IMR-90 (cell line): ENCODE measurements around the gene METTL18. TPM values are rescaled to one million over a fixed set of nuclear protein-coding genes. Genes with fewer than 3 reads are reported as not detected.
A peak's percentile ranks its signal among the peaks of the same experiment; 100 is the strongest.

Source experiments
- ATAC-seq: fragments of 200-7000 bp; cut with Tn5 transposase; 2 replicates; pipeline ENCODE4 v1.9.1; 2020; ENCODE audit warnings: low read depth, mild to moderate bottlenecking, moderate library complexity
- BruUV-seq: library from RNA; stranded (reverse); fragments of 400-500 nt; replicated peaks from 2 replicates; lab custom pipeline; 2021; lab: Mats Ljungman, UMichigan
- CTCF ChIA-PET: fragments of 300-600 bp; formaldehyde crosslinking; extraction: SDS; loops from one replicate; lab custom pipeline; 2021; ENCODE audit warnings: antibody characterized with exemption; lab: Yijun Ruan, JAX
- POLR2A ChIA-PET: fragments of 300-600 bp; sonication (Branson Sonifier 250); formaldehyde crosslinking; loops from one replicate; lab custom pipeline; 2022; ENCODE audit warnings: antibody characterized with exemption; ENCODE audit not compliant: unreplicated experiment; lab: Charles Lee
- DNase-seq: peaks from one replicate; pipeline ENCODE4 v3.0.0; 2013
- H2AFZ ChIP-seq: replicated peaks from 2 replicates; pipeline ENCODE3; 2013; ENCODE audit warnings: low read length, mild to moderate bottlenecking; ENCODE audit not compliant: poor library complexity
- H2AK5ac ChIP-seq: 2 replicates; pipeline ENCODE4 v1.6.1; 2013; ENCODE audit warnings: low read depth, low read length, inconsistent platforms
- H2AK9ac ChIP-seq: replicated peaks from 2 replicates; pipeline ENCODE3; 2013; ENCODE audit warnings: mild to moderate bottlenecking, low read depth, low read length, moderate library complexity; ENCODE audit not compliant: poor library complexity
- H2BK120ac ChIP-seq: 2 replicates; pipeline ENCODE4 v1.6.1; 2013; ENCODE audit warnings: low read depth, low read length, inconsistent platforms
- H2BK15ac ChIP-seq: 3 replicates; pipeline ENCODE4 v1.6.1; 2013; ENCODE audit warnings: low read depth, low read length, inconsistent platforms
- H2BK20ac ChIP-seq: 2 replicates; pipeline ENCODE4 v1.6.1; 2013; ENCODE audit warnings: low read depth, mild to moderate bottlenecking, inconsistent platforms, low read length, moderate library complexity
- H2BK5ac ChIP-seq: 2 replicates; pipeline ENCODE4 v1.6.1; 2013; ENCODE audit warnings: mild to moderate bottlenecking, low read depth, low read length, inconsistent platforms; ENCODE audit not compliant: poor library complexity, severe bottlenecking
- H3K14ac ChIP-seq: replicated peaks from 2 replicates; pipeline ENCODE4 v1.6.1; 2013; ENCODE audit warnings: low read depth, low read length, inconsistent platforms
- H3K18ac ChIP-seq: 2 replicates; pipeline ENCODE4 v1.6.1; 2013; ENCODE audit warnings: low read depth, low read length, control low read depth
- H3K23ac ChIP-seq: 2 replicates; pipeline ENCODE4 v1.6.1; 2013; ENCODE audit warnings: low read depth, low read length, inconsistent platforms
- H3K27ac ChIP-seq: 2 replicates; pipeline ENCODE4 v1.5.1; 2013; ENCODE audit warnings: mild to moderate bottlenecking, control low read depth, low read length; ENCODE audit not compliant: insufficient read depth
- H3K27me3 ChIP-seq: 2 replicates; pipeline ENCODE4 v1.6.1; 2013; ENCODE audit warnings: low read length; ENCODE audit not compliant: control insufficient read depth, insufficient read depth
- H3K36me3 ChIP-seq: 2 replicates; pipeline ENCODE4 v1.6.1; 2013; ENCODE audit warnings: low read length, mixed read lengths; ENCODE audit not compliant: control insufficient read depth, insufficient read depth
- H3K4ac ChIP-seq: 2 replicates; pipeline ENCODE4 v1.6.1; 2013; ENCODE audit warnings: low read depth, low read length, inconsistent platforms
- H3K4me1 ChIP-seq: 2 replicates; pipeline ENCODE4 v1.6.1; 2013; ENCODE audit warnings: low read length, mixed read lengths; ENCODE audit not compliant: control insufficient read depth, insufficient read depth
- H3K4me2 ChIP-seq: 2 replicates; pipeline ENCODE4 v1.6.1; 2013; ENCODE audit warnings: low read depth, mild to moderate bottlenecking, control low read depth, low read length, moderate library complexity
- H3K4me3 ChIP-seq: 2 replicates; pipeline ENCODE4 v1.5.1; 2013; ENCODE audit warnings: low read depth, mild to moderate bottlenecking, control low read depth, low read length, moderate library complexity; ENCODE audit not compliant: insufficient read depth
- H3K56ac ChIP-seq: 2 replicates; pipeline ENCODE4 v1.6.1; 2013; ENCODE audit warnings: low read length, inconsistent platforms; ENCODE audit not compliant: insufficient read depth; ENCODE audit errors: extremely low read depth
- H3K79me1 ChIP-seq, 2 experiments: 2 replicates each; pipeline ENCODE4 v1.6.1; 2013; ENCODE audit warnings: low read length in 2 of 2, inconsistent platforms in 1 of 2, low read depth in 1 of 2
- H3K9ac ChIP-seq: 2 replicates; pipeline ENCODE4 v1.6.1; 2013; ENCODE audit warnings: low read depth, low read length, control low read depth
- H3K9me1 ChIP-seq: 2 replicates; pipeline ENCODE4 v1.6.1; 2013; ENCODE audit warnings: low read length, inconsistent platforms; ENCODE audit not compliant: insufficient read depth
- H3K9me3 ChIP-seq: 2 replicates; pipeline ENCODE4 v1.6.1; 2013; ENCODE audit warnings: low read length; ENCODE audit not compliant: control insufficient read depth, insufficient read depth
- H4K20me1 ChIP-seq: 2 replicates; pipeline ENCODE4 v1.6.1; 2013; ENCODE audit warnings: low read length, inconsistent platforms; ENCODE audit not compliant: insufficient read depth
- H4K5ac ChIP-seq: 2 replicates; pipeline ENCODE4 v1.6.1; 2013; ENCODE audit warnings: mild to moderate bottlenecking, low read depth, low read length, control low read depth
- H4K8ac ChIP-seq, 2 experiments: 2 replicates each; pipeline ENCODE4 v1.6.1; 2013; ENCODE audit warnings: low read depth in 2 of 2, low read length in 2 of 2, control low read depth in 1 of 2, inconsistent platforms in 1 of 2
- H4K91ac ChIP-seq: 2 replicates; pipeline ENCODE4 v1.6.1; 2013; ENCODE audit warnings: low read depth, low read length, inconsistent platforms; ENCODE audit not compliant: insufficient read depth
- CHD1 ChIP-seq: IDR thresholded peaks from 2 replicates; pipeline ENCODE4 v1.6.1; 2012; ENCODE audit warnings: low read depth, low read length, improper control_type of control experiment
- NFE2L2 ChIP-seq: fragments of 150-350 bp; IDR thresholded peaks from 2 replicates; pipeline ENCODE4 v1.6.1; 2016; ENCODE audit warnings: low read depth, mild to moderate bottlenecking, low read length
- WGBS, 2 experiments: methylation state at CpG; one replicate each; pipeline versions ENCODE4 v1.1.5 to v1.1.7; 2013; ENCODE audit warnings: missing lambda C conversion rate in 2 of 2; ENCODE audit not compliant: insufficient read length in 1 of 2; ENCODE audit errors: extremely low coverage in 2 of 2; 5-methylcytosine and 5-hydroxymethylcytosine counted together
- dilution Hi-C: fragments of 300-500 bp; cut with HindIII; formaldehyde crosslinking; loops from one replicate; pipeline ENCODE4 v1.14.3; 2018; ENCODE audit warnings: low sequenced_read_pairs; ENCODE audit not compliant: unreplicated experiment
- in situ Hi-C: fragments of 300-500 bp; cut with MboI; formaldehyde crosslinking; loops from 3 replicates; pipeline ENCODE4 v1.14.3; 2019; ENCODE audit warnings: low sequenced_read_pairs, inconsistent platforms, mixed read lengths
- intact Hi-C: fragments of 100-400 bp; cut with micrococcal nuclease; formaldehyde crosslinking; loops from 2 replicates; pipeline ENCODE4 v1.10.0; 2022
- polyA plus RNA-seq, 3 experiments: library from polyadenylated mRNA; depleted of rRNA; stranded (reverse); fragments of >200 nt; gene quantifications; 2 replicates each; pipeline ENCODE4 v1.2.3, GENCODE V29; 2012; ENCODE audit warnings: low replicate concordance in 1 of 3
- total RNA-seq: library from RNA; depleted of rRNA; stranded (reverse); fragments of >200 nt; gene quantifications from 2 replicates; pipeline ENCODE4 v1.2.3, GENCODE V29; 2012
- TF ChIP-seq, protein P1 (sequence below): fragments of 150-350 bp; IDR thresholded peaks from 2 replicates; pipeline ENCODE4 v1.6.1; 2017; ENCODE audit warnings: mild to moderate bottlenecking, antibody characterized with exemption, low read length, low read depth

The METTL18 gene
- total and polyA plus RNA-seq, 2 of the 4 experiments (the other 2 are of a cell fraction), result 2.9 to 3.4 TPM

GRCh38 chr1:169779970-169780369 is 14.7 kb downstream of the METTL18 start:
- Histone ChIP-seq H3K56ac (no peak overlapping the region), H3K18ac (no peak overlapping the region), H3K79me1 (no peaks in the 10 kb centered on the region), H3K14ac (no peak overlapping the region), H3K4me2 (no peak overlapping the region; the same call in 1 of the 2 replicates), H2BK5ac (no peak overlapping the region), H3K23ac (no peak overlapping the region), H4K20me1 (no peaks in the 10 kb centered on the region), H2BK20ac (no peak overlapping the region), H2AK9ac (no peak overlapping the region), H3K9ac (no peak overlapping the region), H3K9me3 (no peaks in the 10 kb centered on the region), H3K4me3 (no peak overlapping the region), H2AK5ac (no peak overlapping the region), H2BK120ac (no peak overlapping the region), H3K4ac (no peak overlapping the region), H2BK15ac (no peak overlapping the region), H3K27me3 (peaks cover 2% of the 10 kb centered on the region), H4K5ac (no peak overlapping the region), H3K4me1 (no peaks in the 10 kb centered on the region), H3K36me3 (no peaks in the 10 kb centered on the region), H2AFZ (no peak overlapping the region), H4K8ac (no peak overlapping the region), H4K91ac (no peak overlapping the region), H3K9me1 (peaks cover 4% of the 10 kb centered on the region; the same call in 1 of the 2 replicates), H3K27ac (no peak overlapping the region)
- dilution Hi-C loops, result no loop called here
- DNase-seq (peak; percentile 70), ATAC-seq (peak; percentile 53; the same call in 1 of the 2 replicates)
- 33% methylated on average over 2 of the region's 4 CpGs; no CpG with 5 or more reads in 1 of the 2 experiments for WGBS, 2 experiments
- intact Hi-C loops, result no loop called here
- TF ChIP-seq CHD1 (no peak), NFE2L2 (peak; percentile 42; the same call in 1 of the 2 replicates)
- TF ChIP-seq, protein P1, sequence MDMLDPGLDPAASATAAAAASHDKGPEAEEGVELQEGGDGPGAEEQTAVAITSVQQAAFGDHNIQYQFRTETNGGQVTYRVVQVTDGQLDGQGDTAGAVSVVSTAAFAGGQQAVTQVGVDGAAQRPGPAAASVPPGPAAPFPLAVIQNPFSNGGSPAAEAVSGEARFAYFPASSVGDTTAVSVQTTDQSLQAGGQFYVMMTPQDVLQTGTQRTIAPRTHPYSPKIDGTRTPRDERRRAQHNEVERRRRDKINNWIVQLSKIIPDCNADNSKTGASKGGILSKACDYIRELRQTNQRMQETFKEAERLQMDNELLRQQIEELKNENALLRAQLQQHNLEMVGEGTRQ, result no peak
- POLR2A ChIA-PET, result no interaction called here
- no TSS peak for BruUV-seq
- CTCF ChIA-PET, result no interaction called here
- in situ Hi-C loops, result no loop called here
